Activated CD4-positive, alpha-beta memory T cell treated with anti-CD3 and anti-CD28 coated beads, Interleukin-2, amount 10 ng/mL, durations not matched to agents 7 days and 5 days (primary cell): ENCODE data around the gene NPAS3. TPM values are rescaled to one million over a fixed set of nuclear protein-coding genes. Genes with fewer than 3 reads are reported as not detected.

Experiments used
- CTCF ChIA-PET: fragments of 350-600 bp; sonication (Branson Sonifier 250); formaldehyde crosslinking; loops from one replicate; lab custom pipeline; 2021; ENCODE audit warnings: antibody characterized with exemption, inconsistent platforms; lab: Charles Lee
- POLR2A ChIA-PET: fragments of 350-600 bp; sonication (Branson Sonifier 250); formaldehyde crosslinking; loops from one replicate; lab custom pipeline; 2021; ENCODE audit warnings: antibody characterized with exemption; lab: Charles Lee
- DNase-seq: peaks from one replicate; pipeline ENCODE4 v3.0.0-alpha.2; 2020
- H3K27ac Mint-ChIP-seq: one replicate; pipeline ENCODE4 v1.8.0; 2021; ENCODE audit warnings: mild to moderate bottlenecking, mixed read lengths
- H3K27me3 Mint-ChIP-seq: one replicate; pipeline ENCODE4 v1.8.0; 2021; ENCODE audit warnings: mixed read lengths
- H3K36me3 Mint-ChIP-seq: one replicate; pipeline ENCODE4 v1.8.0; 2021; ENCODE audit warnings: low read depth, mixed read lengths
- H3K4me1 Mint-ChIP-seq: one replicate; pipeline ENCODE4 v1.8.0; 2021; ENCODE audit warnings: mixed read lengths
- H3K4me3 Mint-ChIP-seq: one replicate; pipeline ENCODE4 v1.8.0; 2021; ENCODE audit warnings: mild to moderate bottlenecking, mixed read lengths
- H3K9me3 Mint-ChIP-seq: one replicate; pipeline ENCODE4 v1.8.0; 2021; ENCODE audit warnings: mixed read lengths
- total RNA-seq, 2 experiments: library from RNA; stranded (reverse); gene quantifications; one replicate each; pipeline ENCODE4 v1.2.3, GENCODE V29; 2021

Gene NPAS3
- total RNA-seq, 2 experiments from 2014 or later = not detected

DNA sequence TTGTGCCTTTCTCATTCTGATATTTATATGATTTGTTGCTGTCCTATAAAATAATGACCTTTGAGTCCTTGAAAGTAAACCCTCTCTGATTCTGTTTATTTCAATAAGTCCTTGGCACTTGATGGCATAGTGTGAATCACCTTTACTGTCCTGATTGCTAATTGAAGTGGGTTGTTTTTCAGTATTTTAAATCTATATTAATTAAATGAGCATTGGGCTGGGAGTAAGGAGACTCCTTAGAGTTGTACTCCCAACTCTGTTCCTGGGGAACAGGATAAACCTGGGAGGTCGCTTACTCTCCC lies 776.5 kb downstream of the NPAS3 start:
- Mint-ChIP-seq H3K4me1 (no peaks in the 10 kb centered on the region), H3K4me3 (no peak overlapping the region), H3K36me3 (no peaks in the 10 kb centered on the region), H3K9me3 (no peaks in the 10 kb centered on the region), H3K27me3 (no peaks in the 10 kb centered on the region), H3K27ac (no peak overlapping the region)
- no peak for DNase-seq
- CTCF ChIA-PET = no interaction called here
- POLR2A ChIA-PET = no interaction called here

- POLR2A ChIA-PET = no interaction called here
- Mint-ChIP-seq H3K27ac (no peak overlapping the region), H3K4me3 (no peak overlapping the region), H3K4me1 (no peaks in the 10 kb centered on the region), H3K36me3 (no peaks in the 10 kb centered on the region), H3K27me3 (no peaks in the 10 kb centered on the region), H3K9me3 (no peaks in the 10 kb centered on the region)
- CTCF ChIA-PET = no interaction called here
- DNase-seq = no peak
Measured at GRCh38 chr14:33716921-33717320, 778.2 kb downstream of the NPAS3 start.

- POLR2A ChIA-PET = no interaction called here
- Mint-ChIP-seq H3K27me3 (no peaks in the 10 kb centered on the region), H3K4me1 (no peaks in the 10 kb centered on the region), H3K27ac (no peak overlapping the region), H3K36me3 (no peaks in the 10 kb centered on the region), H3K4me3 (no peak overlapping the region), H3K9me3 (no peaks in the 10 kb centered on the region)
- no peak for DNase-seq
- CTCF ChIA-PET = no interaction called here
Measured at GRCh38 chr14:33717866-33718265, 779.2 kb downstream of the NPAS3 start.

DNA sequence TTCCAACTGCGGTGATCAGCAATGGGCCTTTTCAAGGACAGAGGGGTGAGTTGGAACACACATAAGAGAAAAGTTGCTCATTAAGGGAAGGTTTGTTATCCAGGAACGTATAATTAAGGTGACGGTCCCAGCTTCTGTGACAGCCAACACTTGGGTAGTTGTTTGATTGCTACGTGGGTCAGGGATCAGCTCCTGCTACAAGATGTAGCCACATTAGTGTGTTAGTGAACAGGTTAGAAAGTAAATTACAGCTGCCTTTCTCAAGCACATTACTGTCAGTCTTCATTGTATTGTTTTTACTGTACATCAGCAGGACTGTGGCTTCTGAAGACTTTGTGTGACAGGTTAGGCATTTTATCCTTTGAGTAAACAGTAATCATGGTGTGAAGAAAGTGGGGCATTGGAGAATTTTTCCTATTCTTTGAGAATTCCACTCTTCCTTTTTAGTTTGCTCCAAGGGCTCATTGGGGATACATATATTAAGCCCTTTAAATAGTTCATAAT lies 781.7 kb downstream of the NPAS3 start:
- DNase-seq = no peak
- Mint-ChIP-seq H3K4me3 (no peak overlapping the region), H3K27me3 (no peaks in the 10 kb centered on the region), H3K36me3 (no peaks in the 10 kb centered on the region), H3K27ac (no peak overlapping the region), H3K9me3 (no peaks in the 10 kb centered on the region), H3K4me1 (no peaks in the 10 kb centered on the region)
- CTCF ChIA-PET = no interaction called here
- POLR2A ChIA-PET = no interaction called here

DNA sequence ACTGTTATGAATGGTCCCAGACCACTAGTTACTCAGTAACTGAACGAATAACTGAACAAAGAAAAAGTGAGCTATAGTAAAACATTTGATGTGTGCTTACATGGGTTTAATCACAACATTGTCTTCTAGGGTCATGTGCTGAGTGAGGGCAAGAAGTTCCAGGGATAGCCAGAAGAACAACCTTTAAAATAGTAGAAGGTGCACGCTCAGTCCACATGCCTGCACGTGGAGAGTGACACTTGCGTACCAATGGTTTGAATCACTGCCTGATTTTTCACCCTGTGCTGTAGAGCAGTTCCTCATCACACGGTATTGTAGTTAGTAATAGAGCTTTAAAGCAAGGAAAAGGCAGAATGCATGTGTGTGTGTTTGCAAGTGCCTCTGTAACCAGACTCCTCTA lies 788.0 kb downstream of the NPAS3 start:
- no peak for DNase-seq
- no peaks in the 10 kb centered on the region for H3K36me3 Mint-ChIP-seq
- no peaks in the 10 kb centered on the region for H3K4me1 Mint-ChIP-seq
- no peak overlapping the region for H3K27ac Mint-ChIP-seq
- no peak overlapping the region for H3K4me3 Mint-ChIP-seq
- H3K27me3 Mint-ChIP-seq = no peaks in the 10 kb centered on the region
- ChIA-PET CTCF (no interaction called here), POLR2A (no interaction called here)
- no peaks in the 10 kb centered on the region for H3K9me3 Mint-ChIP-seq

DNA sequence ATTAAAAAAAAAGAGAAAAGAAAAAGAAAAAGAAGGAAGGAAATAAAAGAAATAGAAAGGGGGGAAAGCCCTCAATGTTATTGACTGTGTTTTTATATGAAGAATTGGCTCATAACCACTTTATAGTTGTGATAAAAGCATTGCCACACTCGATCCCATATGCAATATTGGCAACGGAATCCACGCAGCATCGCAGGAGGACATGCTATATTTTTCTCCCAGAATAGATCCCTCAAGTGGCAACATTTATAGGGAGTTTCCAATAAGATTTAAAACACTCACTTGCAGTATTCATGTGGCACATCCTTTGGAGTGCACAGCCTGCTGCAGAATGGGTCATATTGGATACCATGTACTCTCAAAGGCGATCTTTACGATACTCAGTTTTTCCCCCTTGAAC lies 788.9 kb downstream of the NPAS3 start:
- Mint-ChIP-seq H3K27ac (no peak overlapping the region), H3K4me1 (no peaks in the 10 kb centered on the region), H3K9me3 (no peaks in the 10 kb centered on the region), H3K27me3 (no peaks in the 10 kb centered on the region), H3K4me3 (no peak overlapping the region), H3K36me3 (no peaks in the 10 kb centered on the region)
- ChIA-PET CTCF (no interaction called here), POLR2A (no interaction called here)
- no peak for DNase-seq

GRCh38 chr14:33728010-33728498 lies 789.4 kb downstream of the NPAS3 start:
- Mint-ChIP-seq H3K4me3 (no peak overlapping the region), H3K27me3 (no peaks in the 10 kb centered on the region), H3K4me1 (no peaks in the 10 kb centered on the region), H3K36me3 (no peaks in the 10 kb centered on the region), H3K9me3 (no peaks in the 10 kb centered on the region), H3K27ac (no peak overlapping the region)
- ChIA-PET POLR2A (no interaction called here), CTCF (no interaction called here)
- DNase-seq = no peak

DNA sequence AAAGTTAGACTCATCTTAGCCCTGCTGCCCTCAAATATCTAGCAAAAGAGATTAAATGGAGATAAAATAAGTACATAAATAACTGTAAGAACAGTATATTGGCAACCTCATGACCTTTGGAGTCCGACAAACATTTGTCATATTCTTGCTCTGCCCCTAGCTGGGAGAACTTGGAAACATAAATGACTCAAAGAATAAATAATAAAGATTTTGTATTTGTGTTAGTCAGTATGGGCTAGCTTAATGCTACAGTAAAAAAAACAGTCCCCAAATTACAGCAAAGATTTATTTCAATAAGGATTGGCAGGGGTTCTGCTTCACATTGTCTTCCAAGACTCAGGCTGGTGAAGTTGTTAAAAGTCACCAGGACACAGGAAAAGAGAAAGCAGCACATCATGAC lies 791.5 kb downstream of the NPAS3 start:
- H3K27me3 Mint-ChIP-seq = no peaks in the 10 kb centered on the region
- CTCF ChIA-PET = no interaction called here

DNA sequence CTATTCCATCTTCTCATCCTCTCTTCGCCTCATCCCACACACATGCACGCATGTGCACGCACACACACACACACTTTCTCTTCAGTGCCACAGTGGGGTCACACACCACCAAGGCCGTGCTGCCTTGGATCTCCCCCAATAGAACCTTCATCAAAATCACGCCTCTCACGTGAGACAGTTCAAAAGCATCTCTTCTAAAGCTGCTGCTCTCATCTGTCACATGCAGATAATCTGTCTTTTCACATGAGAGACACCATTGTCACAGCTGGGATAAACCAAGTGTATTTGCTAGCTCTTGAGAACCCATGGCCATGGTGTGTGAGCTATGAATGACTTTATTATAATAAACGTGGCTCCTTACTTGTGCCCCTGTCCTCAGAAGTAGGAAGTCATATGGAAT lies 793.5 kb downstream of the NPAS3 start:
- no peaks in the 10 kb centered on the region for H3K36me3 Mint-ChIP-seq
- no peaks in the 10 kb centered on the region for H3K9me3 Mint-ChIP-seq
- H3K27me3 Mint-ChIP-seq = no peaks in the 10 kb centered on the region
- no peak overlapping the region for H3K4me3 Mint-ChIP-seq
- no peaks in the 10 kb centered on the region for H3K4me1 Mint-ChIP-seq
- ChIA-PET CTCF (no interaction called here), POLR2A (no interaction called here)
- no peak for DNase-seq
- no peak overlapping the region for H3K27ac Mint-ChIP-seq

More for the DNA sequence above, 791.5 kb downstream of the NPAS3 start:
- POLR2A ChIA-PET = no interaction called here
- Mint-ChIP-seq H3K27ac (no peak overlapping the region), H3K4me1 (no peaks in the 10 kb centered on the region), H3K9me3 (no peaks in the 10 kb centered on the region), H3K36me3 (no peaks in the 10 kb centered on the region), H3K4me3 (no peak overlapping the region)
- DNase-seq = no peak

- POLR2A ChIA-PET = no interaction called here
Measured at GRCh38 chr14:33733310-33733709, 794.6 kb downstream of the NPAS3 start.

DNA sequence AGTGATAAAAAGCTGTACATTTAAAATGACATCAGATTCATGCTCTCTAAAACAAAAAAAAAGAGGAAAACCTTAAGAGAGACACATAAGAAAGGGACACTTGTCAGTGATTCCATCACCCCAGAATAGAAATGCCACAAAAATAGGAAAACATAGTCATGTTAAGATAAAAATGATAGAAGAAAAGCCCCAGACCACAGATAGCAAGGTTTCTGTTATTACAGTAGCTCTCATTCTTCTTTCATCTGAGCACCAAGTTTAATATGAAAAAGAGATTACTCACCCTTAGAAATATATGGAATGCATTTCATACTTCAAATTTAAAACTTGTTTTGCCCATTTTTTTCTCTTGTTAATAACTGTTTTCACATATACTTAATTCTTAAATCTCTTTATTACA lies 795.0 kb downstream of the NPAS3 start:
- no peaks in the 10 kb centered on the region for H3K36me3 Mint-ChIP-seq
- no peak overlapping the region for H3K4me3 Mint-ChIP-seq
- no peak for DNase-seq
- ChIA-PET POLR2A (no interaction called here), CTCF (no interaction called here)
- no peak overlapping the region for H3K27ac Mint-ChIP-seq
- H3K4me1 Mint-ChIP-seq = no peaks in the 10 kb centered on the region
- no peaks in the 10 kb centered on the region for H3K9me3 Mint-ChIP-seq
- no peaks in the 10 kb centered on the region for H3K27me3 Mint-ChIP-seq

More at GRCh38 chr14:33733310-33733709, 794.6 kb downstream of the NPAS3 start:
- H3K9me3 Mint-ChIP-seq = no peaks in the 10 kb centered on the region
- CTCF ChIA-PET = interaction anchor here (0.7 kb wide), 1 partner anchor 1145 kb away, joined by 3 read pairs; no protein-coding TSS in a partner anchor
- H3K4me3 Mint-ChIP-seq = no peak overlapping the region
- H3K27ac Mint-ChIP-seq = no peak overlapping the region
- no peaks in the 10 kb centered on the region for H3K4me1 Mint-ChIP-seq
- DNase-seq = no peak
- H3K36me3 Mint-ChIP-seq = no peaks in the 10 kb centered on the region
- H3K27me3 Mint-ChIP-seq = no peaks in the 10 kb centered on the region

DNA sequence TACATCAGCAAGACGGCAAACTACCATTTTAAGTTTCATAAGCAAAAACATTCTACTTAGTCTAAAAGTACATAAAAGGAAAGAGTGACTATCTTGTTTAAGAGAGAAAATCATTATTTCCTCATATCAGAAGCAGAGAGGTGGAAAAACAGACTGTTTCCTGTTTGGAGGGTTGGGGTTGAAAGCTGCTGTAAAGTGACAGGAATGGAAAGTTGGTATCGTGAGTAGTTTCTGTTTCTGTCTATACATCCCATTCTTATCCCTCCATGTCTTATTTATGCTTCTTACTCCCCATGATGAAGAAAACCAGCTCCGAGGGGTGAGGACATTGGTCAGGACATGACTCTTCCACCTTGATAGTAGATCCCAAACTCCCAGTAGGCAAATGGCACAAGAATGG lies 795.7 kb downstream of the NPAS3 start:
- Mint-ChIP-seq H3K4me3 (no peak overlapping the region), H3K27me3 (no peaks in the 10 kb centered on the region), H3K9me3 (no peaks in the 10 kb centered on the region), H3K4me1 (no peaks in the 10 kb centered on the region), H3K27ac (no peak overlapping the region), H3K36me3 (no peaks in the 10 kb centered on the region)
- no peak for DNase-seq
- ChIA-PET POLR2A (no interaction called here), CTCF (no interaction called here)

DNA sequence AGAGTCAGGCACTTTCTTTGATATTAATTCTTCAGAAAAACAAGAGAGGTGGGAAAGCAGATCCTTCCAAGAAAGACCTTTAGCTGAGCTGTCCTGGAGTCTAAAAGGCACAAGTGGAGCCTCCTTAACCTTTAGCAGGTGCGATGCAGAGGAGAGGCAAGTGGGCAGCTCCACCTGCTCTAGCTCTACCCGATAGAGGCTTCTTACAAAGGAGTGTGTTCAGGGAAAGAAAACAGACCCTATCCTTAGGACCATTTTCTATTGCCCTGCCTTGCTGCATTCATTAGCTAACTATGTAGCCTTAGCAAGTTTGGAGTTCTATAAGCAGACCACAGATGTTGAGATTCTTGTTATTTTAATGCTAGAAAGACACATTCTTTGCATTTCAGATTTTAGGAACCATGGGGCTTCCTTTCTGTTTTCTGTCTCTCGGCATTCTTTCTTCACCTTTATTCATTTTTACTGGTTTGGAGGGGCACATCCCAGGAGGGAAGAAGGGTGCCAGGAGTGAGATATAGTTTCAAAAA lies 797.7 kb downstream of the NPAS3 start:
- no peak overlapping the region for H3K4me3 Mint-ChIP-seq
- ChIA-PET CTCF (no interaction called here), POLR2A (no interaction called here)
- H3K36me3 Mint-ChIP-seq = no peaks in the 10 kb centered on the region
- no peak for DNase-seq
- H3K27ac Mint-ChIP-seq = no peak overlapping the region
- H3K27me3 Mint-ChIP-seq = peaks cover 2% of the 10 kb centered on the region
- no peaks in the 10 kb centered on the region for H3K9me3 Mint-ChIP-seq
- H3K4me1 Mint-ChIP-seq = no peaks in the 10 kb centered on the region

GRCh38 chr14:33736979-33737378 lies 798.3 kb downstream of the NPAS3 start:
- H3K4me1 Mint-ChIP-seq = no peaks in the 10 kb centered on the region
- no peak overlapping the region for H3K4me3 Mint-ChIP-seq
- ChIA-PET CTCF (no interaction called here), POLR2A (no interaction called here)
- H3K36me3 Mint-ChIP-seq = no peaks in the 10 kb centered on the region
- H3K27me3 Mint-ChIP-seq = peaks cover 2% of the 10 kb centered on the region
- H3K27ac Mint-ChIP-seq = no peak overlapping the region
- no peaks in the 10 kb centered on the region for H3K9me3 Mint-ChIP-seq
- no peak for DNase-seq
